Smooth muscle cell of the brain vasculature (primary cell): ENCODE data around the gene LHPP.

Experiments used
- DNase-seq: peaks from one replicate; pipeline ENCODE4 v3.0.0-alpha.2; 2012; ENCODE audit warnings: low read depth, low spot score

LHPP gene

DNA sequence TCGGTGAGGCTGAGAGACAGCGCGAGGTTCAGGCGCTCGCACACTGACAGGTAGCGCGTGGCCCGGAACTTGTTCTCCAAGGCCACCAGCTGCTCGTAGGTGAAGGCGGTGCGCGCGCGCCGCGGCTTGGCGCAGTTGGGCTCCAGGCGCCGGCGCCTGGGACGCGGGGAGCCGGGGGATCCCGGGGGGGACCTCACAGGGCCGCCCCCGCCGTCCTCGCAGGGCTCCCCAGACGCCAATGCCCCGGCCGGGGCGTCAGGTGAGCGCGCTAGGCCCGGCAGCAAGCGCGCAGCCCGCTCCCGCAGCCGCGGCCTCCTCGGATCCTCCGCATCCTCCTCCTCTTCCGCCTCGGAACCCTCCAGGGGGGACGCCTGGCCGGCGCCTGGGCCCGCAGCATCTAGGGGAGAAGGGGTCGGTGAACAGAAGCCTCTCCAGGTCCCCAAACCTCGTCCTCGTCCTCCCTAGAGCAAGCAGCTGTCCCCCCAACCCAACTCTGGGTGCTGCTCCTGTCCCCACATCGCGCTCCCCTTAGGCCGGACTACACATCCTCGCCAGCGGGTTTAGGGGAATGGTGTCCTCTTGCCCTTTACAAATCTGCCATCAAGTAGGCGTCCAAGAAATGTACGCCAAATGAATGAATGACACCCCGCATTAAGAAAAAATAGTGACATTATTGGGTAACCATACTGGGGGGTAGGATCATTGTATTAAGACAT lies 13.7 kb upstream of the LHPP start:
- DNase-seq = no peak

DNA sequence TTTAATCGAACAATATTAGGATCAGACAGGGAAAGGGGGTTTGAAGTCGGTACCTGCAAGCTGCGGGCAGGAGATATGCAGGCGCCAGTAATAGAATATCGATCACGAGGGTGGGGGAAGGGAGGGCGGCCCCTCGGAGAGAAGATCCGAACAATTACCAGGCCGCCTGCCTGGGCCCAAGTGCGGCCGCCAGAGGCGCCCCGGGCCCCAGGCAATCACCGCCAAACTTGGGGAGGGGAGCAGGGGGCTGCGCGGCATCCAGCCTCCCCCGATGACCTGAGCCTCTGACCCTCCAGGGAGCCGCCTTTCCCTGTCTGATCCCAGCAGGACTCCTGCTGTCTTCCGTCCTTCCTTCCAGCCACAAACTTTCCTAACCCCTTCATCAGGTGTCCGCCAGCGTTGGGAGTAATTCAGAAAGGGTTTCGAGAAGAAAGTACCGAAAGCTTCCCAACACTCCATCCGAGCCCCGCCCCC lies 12.9 kb upstream of the LHPP start:
- DNase-seq = no peak

DNA sequence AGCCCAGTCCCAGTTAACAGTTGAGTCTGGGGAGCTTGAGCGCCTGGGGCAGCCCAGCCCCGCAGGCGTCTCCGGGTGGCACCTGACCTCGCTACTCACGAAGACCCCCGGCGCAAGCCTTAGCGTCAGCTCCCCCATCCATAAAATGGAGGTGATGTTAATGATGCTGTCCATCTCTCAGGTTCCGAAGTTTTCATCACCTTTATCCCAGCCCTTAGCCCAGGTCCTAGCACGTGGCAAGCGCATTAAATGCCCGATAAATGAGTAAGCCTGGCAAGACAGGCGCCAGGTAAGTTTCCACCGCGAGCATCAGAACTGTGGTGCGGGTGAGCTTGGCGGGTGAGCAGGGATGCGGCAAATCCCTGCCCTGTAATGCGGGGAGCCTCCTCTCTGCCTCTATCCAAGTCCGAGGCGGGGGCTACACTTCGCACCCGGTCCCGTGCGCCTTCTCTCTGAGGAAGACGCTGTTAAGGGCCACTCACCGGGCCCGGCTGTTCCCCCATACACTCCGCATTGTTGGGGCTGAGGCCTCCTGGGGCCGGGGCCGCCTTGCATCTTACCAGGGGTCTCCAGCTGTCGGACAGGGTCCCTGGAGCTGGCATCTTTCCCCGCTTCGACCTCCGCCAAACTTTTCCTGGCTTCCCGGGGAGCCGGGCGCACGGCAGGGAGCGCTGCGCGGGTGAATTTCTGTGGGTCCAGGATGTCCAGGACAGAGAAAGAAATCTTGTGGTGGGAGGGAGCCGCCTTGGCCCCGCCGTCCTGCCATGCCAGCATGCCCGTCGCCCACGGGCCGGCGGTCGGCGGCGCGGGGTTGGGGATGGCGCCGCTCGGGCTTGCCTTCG lies 12.2 kb upstream of the LHPP start:
- no peak for DNase-seq

DNA sequence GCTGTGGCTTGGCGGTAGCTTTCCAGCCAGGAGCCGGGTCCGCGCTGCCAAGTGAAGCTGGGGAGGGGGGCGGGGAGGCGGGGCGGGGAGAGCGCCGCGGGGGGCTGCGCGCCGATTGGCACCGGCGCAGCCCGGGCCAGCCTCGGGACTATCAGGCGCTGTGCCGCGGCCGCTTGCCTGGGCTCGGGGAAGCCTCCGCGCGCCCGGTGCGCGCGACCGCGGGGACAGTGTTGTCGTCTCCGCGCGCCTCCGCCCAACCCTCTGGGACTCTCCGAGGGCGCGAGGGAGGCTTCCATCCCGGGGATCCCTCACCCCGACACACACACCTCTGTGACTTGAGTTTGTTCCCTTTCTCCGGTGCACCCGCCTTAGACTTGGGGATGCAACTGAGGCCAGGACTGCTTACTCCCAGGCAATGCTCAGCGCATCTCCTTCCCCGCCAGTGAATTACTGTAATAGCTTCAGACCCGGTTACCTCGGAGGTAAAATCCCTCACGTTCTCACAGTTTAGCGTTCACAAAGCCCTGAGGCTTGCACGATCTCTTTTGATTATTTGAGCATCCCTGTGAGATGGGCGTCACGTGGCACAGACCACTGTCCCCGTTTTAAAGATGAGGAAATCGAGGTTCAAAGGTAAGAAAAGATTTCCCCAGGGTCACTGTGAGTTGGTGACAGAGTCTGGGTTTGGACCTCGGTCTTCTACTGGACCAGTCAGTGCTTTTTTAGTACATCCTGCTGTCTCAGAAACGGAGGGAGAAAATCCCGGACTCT lies 11.4 kb upstream of the LHPP start, which contains the start of gene NKX1-2:
TSS of gene NKX1-2 (minus strand) at position 24 of the 771 bp plus-strand sequence. CDS start 92 bp downstream, outside the sequence.
- no peak for DNase-seq

DNA sequence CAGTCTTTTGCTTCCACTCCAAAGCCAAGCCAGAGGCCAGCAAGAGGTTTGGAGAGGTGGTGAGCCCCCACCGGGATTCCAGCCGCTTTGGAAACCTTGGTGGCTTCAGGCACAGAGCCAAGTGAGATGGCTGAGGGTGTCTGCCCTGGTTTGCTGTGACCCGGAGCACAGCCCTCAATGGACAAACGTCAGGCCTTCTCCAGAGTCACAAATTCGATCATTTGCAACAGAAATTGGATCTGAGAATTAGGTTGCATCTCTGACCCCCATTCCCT lies 10.9 kb upstream of the LHPP start:
- no peak for DNase-seq

DNA sequence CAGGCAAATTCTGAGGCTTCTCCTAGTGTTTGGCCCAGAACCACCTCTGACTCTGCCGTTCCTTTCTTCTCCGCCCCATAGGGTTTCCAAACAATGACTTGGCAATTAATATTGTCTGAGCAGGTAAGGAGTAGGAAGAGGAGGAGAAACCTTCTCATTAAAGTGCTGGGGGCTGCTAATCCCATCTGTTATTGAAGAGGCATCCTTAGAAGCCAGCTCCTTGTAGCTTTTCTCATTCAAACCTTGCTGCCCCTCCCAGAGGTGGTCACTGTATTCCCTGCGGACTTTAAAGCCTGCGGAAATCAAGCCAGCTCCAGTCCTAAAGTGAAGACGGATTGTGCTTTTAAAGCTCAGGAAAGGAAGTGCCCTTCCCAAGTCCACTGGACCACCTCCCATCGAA lies 10.3 kb upstream of the LHPP start:
- no peak for DNase-seq

DNA sequence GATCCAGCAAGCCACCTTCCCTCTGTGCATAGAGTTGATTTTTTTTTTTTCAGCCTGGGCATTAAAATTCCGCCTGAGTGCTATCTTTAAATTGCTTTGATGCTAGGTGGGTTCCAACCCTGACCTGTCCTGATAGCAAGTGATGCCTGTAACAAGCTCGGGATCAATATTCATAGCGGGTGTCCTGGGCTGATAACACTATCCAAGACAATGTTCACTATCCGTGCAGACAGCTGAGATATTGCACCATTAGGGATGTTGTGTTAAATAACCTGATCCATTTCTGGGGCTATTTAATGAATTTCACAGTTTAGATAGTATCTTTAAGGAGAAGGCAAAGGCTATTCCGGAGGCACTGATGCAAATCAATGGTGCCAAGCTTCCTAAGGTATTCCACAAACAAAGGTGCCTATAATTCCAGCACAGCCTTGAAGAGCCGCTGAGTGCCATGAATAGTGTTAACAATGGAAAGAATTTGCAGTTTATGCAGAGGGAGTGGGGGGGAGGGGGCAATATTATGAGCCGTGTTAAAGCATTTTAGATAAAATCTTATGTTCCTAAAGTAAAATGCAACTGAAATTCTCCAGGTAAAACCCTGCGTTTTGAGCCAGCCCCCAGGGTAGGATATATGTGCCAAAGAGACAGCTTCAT lies 7.5 kb upstream of the LHPP start:
- no peak for DNase-seq

DNA sequence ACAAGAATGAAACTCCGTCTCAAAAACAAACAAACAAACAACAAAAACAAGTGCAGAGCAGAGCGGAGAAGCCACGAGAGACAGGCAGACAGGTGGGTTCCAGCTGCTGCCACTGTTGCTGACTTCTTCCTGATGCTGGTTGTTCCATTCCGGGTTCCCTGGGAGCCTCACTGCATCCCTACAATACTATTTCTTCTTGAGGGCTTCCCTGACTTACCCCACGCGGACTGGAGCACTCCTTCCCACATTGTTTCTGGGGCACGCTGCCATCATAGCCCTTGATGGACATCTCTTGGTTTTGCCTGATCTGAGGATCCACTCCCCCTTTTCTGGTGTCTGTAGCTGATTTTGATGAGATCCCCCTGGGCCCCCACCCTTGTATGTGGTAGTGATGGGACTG lies 6.2 kb upstream of the LHPP start:
- DNase-seq = no peak

DNA sequence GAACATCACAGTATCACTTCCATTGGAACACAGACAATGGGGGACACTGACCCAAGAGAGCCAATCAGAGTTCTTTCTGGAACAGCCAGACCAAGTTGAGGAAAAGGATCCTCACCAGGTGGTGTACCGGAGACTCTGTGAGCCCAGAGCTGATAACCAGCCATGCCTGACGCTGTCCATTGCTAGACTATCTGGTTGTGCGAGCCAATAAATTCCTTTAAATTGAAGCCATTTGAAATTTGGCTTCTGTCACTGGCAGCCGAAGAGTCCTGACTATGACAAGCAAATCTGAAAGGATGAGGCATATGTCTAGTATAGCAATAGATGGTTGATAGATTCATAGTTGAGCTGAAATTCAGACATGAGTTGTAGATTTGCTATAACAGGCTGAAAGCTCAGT lies 3.1 kb upstream of the LHPP start:
- DNase-seq = no peak

DNA sequence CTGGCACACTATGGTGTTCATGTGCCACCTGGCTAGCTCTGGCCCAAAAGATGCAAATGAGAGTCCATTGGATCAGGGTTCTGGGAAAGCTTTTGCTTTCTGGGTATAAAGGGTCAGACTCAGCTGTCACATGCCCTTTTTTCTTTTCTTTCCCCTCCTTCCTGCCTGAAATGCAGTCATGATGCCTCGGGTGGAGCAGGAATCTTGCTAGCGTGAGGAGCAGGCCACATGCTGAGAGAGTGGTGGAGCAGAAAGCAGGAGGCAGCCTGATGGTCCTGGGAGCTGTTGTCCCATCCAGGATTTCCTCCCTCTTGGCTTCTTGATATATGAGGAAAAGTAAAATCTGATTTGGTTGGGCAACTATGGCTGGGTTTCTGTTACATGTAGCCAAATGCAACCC lies 2.7 kb upstream of the LHPP start:
- no peak for DNase-seq

DNA sequence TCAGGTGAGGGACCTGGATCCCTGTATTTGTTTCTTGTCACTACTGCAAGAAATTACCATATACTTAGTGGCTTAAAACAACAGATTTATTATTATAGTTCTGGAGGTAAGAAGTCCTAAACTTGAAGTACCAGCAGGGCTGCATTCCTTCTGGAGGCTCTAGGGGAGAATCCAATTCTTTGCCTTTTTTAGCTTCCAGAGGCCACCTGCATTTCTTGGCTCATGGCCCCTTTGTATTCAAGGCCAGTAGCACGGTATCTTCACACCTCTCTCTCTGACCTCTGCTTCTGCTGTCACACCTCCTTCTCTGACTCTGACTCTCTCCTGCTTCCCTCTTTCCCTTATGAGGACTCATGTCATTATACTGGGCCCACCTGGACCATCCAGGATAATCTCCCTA lies 2.2 kb upstream of the LHPP start:
- no peak for DNase-seq

DNA sequence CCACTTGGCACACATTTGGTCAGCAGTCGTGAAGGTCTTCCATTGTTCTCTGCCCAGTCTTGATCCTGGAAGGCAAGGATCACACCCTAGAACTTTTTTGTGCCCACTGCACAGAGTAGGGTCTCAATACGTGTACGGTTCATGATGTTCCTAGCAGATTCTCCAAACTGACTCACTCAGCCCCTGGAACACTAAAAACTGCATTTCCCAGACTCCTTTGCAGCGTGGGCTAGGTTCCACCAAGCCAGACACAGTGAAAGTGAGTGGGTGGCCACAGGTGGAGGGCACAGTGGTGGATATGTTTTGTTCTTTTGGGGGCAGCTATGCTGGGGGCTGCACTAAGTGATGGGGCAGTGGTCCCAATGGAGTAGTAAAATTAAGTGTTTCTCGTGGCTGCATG lies 1.5 kb upstream of the LHPP start:
- no peak for DNase-seq

DNA sequence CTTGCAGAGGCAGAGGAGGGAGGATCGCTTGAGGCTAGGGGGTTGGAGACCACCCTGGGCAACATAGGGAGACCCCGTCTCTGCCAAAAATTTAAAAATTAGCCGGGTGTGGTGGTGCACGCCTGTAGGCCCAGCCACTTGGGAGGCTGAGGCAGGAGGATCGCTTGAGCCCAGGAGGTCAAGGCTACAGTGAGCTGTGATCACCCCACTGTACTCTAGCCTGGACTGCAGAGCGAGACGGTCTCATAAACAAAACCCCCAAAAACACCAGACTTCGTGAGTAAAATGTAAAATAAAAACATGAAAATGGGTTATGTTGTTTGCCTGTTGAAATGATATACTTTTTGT lies 699 bp downstream of the LHPP start:
- no peak for DNase-seq

DNA sequence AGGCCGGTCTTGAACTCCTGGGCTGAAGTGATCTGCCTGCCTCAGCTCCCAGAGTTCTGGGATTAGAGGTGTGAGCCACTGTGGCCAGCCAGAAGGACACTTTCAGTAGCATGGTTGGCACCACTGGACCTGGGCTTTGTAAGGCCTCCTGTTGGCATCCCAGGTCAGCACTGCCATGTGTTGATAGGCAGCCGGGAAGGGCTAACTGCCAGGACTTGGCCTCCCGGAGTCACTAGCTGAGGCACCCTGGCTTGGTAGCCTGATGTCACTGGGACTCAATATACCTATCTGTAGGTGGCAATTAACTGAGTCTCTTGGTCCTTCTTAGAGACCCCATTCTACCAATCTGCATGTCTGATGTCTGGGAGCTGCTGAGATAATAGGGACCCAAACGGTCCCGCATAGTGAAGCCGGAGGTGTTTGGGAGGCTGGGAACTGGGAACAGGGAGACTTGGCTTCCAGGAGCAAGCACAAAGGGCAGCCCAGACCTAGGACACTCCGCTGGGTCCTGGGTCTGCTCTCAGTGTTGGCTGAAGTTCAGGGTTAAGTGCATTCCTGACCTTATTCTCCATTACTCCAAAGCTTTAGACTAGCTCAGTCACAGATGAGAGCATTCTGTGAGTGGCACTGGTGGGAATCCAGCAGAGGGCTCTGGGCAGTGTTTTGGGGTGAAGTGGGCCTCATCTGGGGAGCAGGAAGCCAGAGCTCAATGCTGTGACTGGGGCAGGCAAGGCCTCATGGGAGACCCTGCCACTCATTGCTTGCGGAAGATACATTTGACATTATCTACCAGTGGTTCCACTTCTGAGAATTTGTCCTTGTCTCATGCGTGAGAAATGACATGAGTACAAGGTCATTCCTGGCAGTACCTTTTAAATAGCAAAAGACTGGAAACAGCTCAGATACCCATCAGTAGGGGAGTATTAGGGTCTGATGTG lies 2.7 kb downstream of the LHPP start:
- no peak for DNase-seq

DNA sequence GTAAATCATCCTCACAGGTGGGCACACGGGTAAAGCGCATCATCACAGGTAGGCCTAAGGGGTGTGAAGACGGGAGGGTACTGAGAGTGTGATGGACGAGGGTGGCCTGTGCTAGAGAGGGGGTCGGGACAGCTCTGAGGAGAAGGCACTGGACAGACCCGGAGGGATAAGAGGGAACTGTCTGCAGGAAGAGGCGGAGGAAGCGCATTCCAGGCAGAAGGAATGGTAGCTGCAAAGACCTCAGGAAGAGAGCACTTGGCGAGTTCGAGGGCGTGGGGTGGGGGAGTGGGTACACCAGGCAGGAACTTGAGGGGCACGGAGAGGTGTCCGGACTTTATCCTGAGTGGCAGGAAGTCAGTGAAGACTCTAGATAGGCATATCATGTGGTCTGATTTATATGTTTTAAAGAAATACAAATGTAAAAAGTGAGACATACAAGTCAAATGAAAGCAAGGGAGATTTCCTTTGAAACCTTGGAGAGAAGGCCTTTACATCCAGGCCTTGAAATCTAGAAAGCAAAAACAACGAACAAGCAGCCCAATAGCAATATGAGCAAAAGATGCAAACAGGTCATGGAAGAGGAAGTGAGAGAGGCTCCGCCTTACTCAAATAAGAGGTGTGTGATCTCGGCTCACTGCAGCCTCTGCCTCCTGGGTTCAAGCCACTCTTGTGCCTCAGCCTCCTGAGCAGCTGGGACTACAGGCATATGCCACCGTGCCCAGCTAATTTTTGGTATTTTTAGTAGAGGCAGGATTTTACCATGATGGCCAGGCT lies 3.6 kb downstream of the LHPP start:
- no peak for DNase-seq

DNA sequence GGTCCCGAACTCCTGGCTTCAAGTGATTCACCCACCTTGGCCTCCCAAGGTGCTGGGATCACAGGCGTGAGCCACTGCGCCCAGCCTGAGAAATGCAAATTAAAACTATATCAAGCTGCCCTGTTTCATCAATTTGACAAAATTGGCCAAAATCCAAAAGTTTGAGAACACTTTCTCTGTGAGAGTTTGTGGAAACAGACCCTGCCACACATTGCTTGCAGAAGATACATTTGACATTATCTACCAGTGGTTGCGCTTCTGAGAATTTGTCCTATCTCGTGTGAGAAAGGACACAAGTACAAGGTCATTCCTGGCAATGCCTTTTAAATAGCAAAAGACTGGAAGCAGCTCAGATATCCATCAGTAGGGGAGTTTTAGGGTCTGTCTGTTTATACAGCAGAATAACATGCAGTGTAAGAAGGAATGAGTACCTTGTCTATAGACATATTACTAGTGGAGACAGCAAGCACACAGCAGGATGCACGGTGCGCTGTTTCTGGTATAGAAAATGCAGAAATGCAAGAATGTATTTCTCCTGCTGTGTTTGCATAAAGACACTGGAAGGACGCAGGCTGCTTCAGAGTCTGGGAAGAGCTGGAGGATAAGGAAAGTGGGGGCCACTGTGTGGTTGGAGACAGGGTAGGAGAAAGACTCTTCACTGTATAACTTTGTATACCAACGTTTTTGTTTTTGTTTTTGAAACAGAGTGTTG lies 4.3 kb downstream of the LHPP start:
- no peak for DNase-seq

DNA sequence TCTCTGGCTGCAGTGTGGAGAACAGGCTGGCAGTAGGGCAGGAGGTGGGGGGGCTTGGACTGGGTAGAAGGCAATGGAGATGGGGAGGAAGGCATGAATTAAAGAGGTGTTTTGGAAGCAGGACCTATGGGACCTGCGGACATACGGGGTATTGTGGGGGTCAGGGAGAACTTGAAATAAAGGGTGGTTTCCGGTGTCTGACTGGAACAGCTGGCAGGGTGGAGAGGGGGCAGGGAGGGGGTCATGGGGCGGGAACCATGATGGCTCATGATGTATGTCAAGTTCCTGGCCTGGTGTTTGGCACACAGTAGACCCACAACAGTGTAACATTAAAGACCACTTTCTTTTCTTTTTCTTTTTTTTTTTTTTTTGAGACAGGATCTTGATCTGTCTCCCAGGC lies 5.5 kb downstream of the LHPP start:
- no peak for DNase-seq

DNA sequence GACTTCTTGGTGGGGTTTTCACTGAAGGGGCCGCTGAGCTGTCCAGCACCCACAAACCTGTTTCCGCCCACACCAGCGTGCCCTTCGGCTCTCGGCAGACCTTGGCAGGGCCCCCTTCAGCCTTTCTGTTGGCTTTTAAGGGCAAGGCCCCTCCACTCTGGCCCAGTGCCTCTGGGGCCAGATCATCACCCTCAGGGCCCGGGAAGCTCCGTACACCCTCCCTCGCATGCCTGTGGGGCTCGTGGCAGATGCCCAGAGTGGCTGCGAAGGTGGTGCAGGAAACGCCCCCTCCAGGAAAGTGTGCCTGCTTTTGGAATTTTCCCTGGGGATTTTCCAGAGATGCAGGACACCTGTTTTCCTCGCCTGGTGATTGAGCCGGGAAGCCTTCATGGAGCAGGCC lies 7.0 kb downstream of the LHPP start:
- DNase-seq = no peak

DNA sequence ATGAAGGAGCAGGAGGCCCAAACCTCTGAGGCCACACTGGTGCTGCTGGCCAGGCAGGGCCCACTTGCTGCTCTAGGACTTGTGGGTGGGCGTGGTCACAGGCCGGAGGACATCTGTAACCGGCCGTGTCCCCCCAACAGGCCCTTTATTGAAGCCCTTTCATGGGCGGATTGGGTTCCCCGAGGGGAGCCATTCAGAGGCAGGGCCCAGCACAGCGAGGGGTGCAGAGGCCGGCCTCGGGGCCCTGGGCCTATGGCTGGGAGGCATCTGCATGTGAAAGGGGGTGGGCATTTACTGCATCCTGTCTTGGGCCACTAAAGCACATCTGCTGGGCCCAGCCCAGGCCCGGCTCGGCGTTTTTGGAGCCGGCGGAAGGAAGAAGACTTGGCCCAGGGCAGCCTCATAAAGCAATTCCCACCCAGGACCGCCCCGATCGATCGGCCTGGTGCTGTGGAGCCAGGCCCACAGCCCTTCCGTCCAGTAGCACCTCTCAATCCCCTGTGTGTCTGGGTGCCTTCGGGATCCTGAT lies 8.4 kb downstream of the LHPP start:
- no peak for DNase-seq
